ENCODE measurements around the gene RAB43.
"Not testable (repeated sequence)": the region's sequence is repeated elsewhere in the genome, so short reads cannot be mapped to it uniquely, and the experiment has no call there.

The RAB43 gene

GRCh38 chr3:129122412-129123011 is 908 bp upstream of the RAB43 start:
- no peak for DNase-seq (ENCODE audit: low spot score)

GRCh38 chr3:129121016-129121791 is 400 bp downstream of the RAB43 start:
- DNase-seq (ENCODE audit: low spot score), result no peak

DNA sequence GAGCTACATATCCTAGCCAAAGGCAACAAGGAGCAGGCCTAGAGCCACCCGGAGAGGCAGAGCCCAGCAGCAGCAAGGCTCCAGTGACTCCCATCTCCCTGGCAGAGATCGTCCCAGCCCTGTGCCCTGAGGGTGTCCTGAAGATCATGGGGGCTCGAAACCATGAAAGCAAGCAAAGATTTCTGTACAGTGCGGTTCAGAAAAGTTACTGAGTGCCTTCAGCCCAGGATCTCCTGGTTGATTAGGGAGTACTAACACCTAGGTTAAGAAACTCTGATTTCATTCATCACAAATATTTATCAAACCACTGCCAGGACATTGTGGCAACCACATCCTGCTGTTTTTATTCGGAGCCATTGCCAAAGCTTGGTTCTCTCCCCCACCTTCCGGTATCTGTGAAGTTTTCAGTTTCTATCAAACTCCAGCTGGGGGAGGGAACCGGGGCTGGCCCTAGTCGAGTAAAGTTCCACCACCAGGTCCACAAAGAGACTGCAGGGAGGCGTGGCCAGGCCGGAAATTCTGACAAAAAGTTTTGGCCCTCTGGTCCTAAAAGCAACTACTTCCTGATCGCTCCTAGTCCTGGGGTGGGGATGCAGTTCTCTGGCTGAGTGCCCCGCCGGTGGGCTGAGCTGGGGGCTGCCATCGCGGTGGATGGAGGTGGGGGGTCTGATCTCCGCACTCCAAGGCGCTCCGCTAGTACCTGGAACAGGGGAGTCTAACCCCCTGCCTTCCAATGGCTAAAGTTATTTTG is 1.2 kb downstream of the RAB43 start:
- peak; percentile 51 for DNase-seq (ENCODE audit: low spot score)

- DNase-seq (ENCODE audit: low spot score), result no peak
Measured at GRCh38 chr3:129119365-129120100, 2.1 kb downstream of the RAB43 start.

- DNase-seq (ENCODE audit: low spot score), result no peak
Measured at GRCh38 chr3:129118745-129119144, 2.9 kb downstream of the RAB43 start.

- no peak for DNase-seq (ENCODE audit: low spot score)
Measured at GRCh38 chr3:129117134-129117533, 4.5 kb downstream of the RAB43 start.

- no peak for DNase-seq (ENCODE audit: low spot score)
Measured at GRCh38 chr3:129116482-129116946, 5.1 kb downstream of the RAB43 start.

GRCh38 chr3:129114455-129114854 is 7.1 kb downstream of the RAB43 start:
- no peak for DNase-seq (ENCODE audit: low spot score)

DNA sequence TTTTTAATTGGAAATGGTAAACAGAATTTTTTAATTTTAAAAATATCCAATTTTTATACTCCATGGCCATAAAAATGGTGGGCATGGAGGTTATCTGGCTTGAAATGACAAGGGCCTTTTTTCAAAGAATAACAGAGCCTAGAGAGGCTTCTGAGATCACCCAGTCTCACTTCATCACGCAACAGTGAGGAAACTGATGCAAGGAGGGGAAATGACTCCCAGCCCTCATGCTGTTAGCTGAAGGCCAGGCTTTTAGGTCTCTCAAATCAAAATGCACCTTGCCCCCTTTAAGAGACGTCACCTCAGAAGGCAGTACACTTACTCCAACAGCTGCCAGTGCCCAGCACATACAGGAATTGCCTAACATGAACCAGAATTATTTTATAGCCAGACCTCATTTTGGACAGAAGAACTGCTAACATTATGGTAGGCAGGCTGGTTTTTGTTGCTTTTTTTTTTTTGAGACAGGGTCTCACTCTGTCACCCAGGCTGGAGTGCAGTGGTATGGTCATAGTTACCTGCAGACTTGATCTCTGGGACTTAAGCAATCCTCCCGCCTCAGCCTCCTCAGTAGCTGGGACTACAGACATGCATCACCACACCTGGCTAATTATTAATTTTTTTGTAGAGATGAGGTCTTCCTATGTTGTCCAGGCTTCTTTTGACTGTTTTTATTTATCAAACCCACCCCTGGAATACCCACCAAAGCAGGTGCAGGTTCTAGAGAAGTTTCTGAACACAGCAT is 9.1 kb downstream of the RAB43 start:
- no peak for DNase-seq (ENCODE audit: low spot score)

DNA sequence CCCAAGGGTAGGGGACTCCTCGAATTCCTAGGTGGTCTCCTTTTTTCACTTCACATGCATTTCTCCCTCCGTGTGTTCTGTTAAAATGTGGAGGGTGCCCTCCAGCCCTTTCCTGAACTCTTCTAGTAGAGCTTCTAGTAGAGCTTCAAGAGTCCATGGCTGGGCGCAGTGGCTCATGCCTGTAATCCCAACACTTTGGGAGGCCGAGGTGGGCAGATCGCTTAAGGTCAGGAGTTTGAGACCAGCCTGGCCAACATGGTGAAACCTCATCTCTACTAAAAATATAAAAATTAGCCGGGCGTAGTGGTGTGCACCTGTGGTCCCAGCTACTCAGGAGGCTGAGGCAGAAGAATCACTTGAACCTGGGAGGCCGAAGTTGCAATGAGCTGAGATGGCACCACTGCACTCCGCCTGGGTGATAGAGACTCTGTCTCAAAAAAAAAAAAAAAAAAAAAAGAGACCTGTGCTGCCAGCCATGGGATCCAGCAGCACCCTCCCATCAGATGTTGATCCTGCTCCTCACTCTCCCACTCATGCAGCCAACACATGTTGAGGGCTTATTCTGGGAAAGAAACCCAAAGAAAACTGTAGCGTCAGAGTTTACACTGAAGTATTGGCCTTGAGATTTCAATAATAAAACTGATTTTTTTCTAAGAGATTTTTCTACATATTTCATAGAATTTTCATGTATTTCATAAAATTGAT is 10.4 kb downstream of the RAB43 start:
- not testable (repeated sequence) for DNase-seq (ENCODE audit: low spot score)

DNA sequence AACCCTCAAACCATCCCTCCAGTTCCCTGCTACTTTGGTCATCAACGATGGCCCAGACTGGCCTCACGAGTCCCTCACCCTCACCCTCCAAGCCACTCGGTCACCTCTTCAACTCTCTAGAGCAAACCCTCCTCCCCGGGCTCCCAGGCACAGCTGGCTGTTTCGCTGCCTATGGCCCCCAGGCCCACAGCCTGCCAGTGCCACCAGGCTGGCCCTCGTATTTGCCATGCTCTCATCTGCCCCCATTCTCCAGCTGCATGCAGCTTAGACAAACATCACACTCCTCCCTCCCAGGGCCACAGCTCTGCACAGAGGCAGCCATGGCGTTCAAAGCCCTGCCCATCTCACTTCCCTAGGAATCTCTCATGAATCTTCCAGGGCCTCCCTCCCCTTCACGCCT is 13.8 kb downstream of the RAB43 start:
- no peak for DNase-seq (ENCODE audit: low spot score)

DNA sequence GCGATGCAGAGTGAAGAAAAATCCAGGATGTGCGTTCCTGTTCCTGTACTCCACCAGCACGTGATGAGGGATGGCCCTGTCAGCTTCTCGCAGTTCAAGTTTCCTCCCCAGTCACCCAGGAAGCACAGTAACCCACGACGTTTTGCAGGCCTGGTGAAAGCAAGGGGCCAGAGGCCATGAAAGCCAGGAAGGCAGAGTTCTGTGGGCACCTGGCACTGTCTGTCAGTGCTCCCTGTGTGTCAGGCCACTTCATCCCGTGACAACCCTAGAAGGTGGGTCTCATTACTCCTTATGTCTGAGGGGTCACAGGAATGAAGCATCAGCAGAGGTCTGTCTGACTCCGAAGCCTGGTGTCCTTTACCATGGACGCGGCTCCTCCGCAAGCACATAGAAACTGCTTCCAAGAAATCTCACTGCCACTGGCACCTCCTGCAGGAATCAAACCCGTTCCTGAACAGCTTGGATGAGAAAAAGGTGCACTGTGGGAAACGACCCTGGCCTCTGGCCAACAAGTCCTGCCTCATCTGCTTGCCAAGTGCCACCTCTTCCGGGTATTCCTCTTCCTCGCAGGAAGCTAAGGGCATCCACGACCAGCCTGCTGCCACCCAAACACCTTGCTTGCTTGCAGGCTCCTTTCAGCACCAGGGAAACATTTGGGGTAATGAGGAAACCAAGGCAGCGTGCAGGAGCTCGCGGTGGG is 14.6 kb downstream of the RAB43 start:
- DNase-seq (ENCODE audit: low spot score), result no peak

- no peak for DNase-seq (ENCODE audit: low spot score)
Measured at GRCh38 chr3:129106320-129106719, 15.3 kb downstream of the RAB43 start.

DNA sequence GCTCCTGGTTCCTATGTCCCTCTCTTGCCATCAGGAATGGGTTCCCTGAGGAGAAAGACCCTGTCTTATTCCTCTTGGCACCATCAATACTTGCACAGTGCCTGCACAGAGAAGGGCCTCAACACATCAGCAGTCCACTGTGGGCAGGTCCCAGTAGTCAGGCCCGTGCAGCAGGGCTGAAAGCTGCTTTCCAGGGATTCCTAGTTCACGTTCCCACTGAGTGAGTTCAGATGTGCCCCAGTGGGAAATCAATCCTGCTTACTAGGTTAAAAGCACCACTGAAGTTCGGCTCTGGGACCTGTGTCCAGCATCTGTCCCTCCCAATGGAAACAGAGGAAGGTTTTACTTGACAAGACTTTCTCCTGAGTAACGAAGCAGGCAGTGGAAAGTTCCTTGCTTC is 15.7 kb downstream of the RAB43 start:
- DNase-seq (ENCODE audit: low spot score), result no peak

DNA sequence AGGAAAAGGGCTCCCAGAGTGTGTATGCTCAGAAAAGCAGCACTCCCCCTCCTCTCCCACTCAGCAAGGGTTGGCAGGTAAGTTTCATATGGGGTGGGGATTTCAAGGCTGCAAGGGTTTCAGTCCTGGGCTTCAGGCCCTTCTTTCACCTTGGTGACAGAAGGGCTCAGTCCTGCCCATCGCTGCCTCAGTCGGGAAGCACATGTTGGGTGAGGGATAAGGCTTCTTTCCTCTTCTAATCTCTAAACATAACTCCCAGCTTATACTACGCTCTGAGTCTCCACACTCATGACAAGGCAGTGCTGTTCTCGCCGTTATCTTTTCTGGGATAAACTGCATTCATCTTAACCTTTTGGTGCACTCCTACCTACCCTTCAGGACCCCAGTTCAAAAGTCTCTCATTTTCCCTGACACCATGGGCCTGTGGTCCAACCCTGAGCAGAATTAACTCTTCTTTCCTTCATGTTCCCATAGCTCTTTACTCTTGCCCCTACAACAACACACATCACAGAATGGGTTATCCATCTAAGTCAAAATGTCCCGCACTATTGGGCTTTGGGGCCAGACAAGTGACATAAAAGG is 17.0 kb downstream of the RAB43 start:
- no peak for DNase-seq (ENCODE audit: low spot score)

- DNase-seq (ENCODE audit: low spot score), result no peak
Measured at GRCh38 chr3:129104051-129104450, 17.6 kb downstream of the RAB43 start.

DNA sequence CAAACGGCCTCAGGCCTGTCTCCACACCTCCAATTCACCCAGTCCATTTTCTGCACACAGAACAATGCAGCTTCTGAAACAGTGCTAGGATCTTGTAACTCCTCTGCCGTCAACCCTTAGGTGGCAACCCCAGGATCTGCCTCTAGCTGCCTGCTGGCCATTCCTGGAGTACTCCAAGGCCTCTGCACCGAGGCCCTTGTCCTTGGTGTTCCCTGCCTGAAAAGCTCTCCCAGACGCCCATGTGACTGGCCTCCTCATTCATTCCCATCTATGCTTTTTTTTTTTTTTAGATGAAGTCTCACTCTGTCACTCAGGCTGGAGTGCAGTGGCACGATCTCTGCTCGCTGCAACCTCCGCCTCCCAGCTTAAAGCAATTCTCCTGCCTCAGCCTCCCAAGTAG is 18.3 kb downstream of the RAB43 start:
- no peak for DNase-seq (ENCODE audit: low spot score)

DNA sequence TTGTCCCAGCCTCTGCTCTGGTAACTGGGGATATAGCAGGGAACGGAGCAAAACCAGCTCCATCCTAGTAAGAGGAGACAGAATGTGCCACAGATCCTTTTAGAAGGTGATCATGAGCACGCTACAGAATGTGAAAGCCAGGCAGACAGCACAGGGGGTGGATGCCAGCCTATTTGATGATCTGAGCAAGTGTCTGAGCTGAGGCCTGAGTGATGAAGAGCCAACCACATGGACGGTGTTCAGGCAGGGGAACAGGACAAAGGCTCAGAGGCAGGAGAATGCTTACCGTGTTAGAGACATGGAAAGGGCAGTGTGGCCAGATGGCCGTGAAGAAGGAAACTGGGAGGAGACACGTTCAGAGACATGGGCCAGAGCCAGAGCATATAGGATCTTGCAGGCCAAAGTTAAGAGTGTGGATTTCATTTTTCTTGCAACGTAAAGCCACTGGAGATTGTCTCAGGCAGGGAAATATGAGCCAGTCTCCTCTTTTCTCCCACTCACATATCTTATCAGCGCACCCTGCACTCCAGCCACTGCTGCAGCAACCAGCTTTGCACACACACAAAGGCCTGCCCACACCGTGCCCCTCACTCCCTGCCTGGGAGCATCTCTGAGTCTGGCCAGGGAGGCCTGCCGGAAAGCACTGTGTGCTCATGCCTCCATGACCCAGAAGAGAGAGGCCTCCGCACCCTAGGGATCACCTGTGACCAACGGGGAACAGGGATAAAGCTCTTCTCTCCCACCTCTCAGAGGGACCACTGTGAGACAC is 20.1 kb downstream of the RAB43 start:
- no peak for DNase-seq (ENCODE audit: low spot score)

GRCh38 chr3:129100274-129100673 is 21.3 kb downstream of the RAB43 start:
- no peak for DNase-seq (ENCODE audit: low spot score)

All from globus pallidus (tissue), 1 donor.